ENCODE results near the gene KLB.
"Not testable (repeated sequence)": the region's sequence is repeated elsewhere in the genome, so short reads cannot be mapped to it uniquely, and the experiment has no call there.

KLB gene

GRCh38 chr4:39456946-39457763 is 50.4 kb downstream of the KLB start:
- peaks cover 9% of the 10 kb centered on the region for H3K27me3 ChIP-seq (ENCODE audit: insufficient read depth, low read length, poor library complexity, severe bottlenecking)
- H3K4me1 ChIP-seq (ENCODE audit: insufficient read depth, low read length, poor library complexity, severe bottlenecking), result peaks cover 28% of the 10 kb centered on the region
- no peaks in the 10 kb centered on the region; the same call in 1 of the 2 replicates for H3F3A ChIP-seq (ENCODE audit: low read depth)
- H3K36me3 ChIP-seq (ENCODE audit: insufficient read depth, low read length), result peaks cover 50% of the 10 kb centered on the region
- peak overlapping the region; percentile 100 for H3K4me2 ChIP-seq (ENCODE audit: low read depth, low read length, poor library complexity, severe bottlenecking)
- peaks cover 64% of the 10 kb centered on the region for H4K20me1 ChIP-seq (ENCODE audit: insufficient read depth, low read length, poor library complexity, severe bottlenecking)
- no peaks in the 10 kb centered on the region for H3K9me3 ChIP-seq (ENCODE audit: insufficient read depth, low read depth, low read length)
- H2AFZ ChIP-seq (ENCODE audit: low read length), result no peak overlapping the region
- H3K9me2 ChIP-seq (replicated peaks; ENCODE audit: low read depth, low read length), result no peaks in the 10 kb centered on the region
- H3K4me3 ChIP-seq (ENCODE audit: low read length, poor library complexity, severe bottlenecking), result peak overlapping the region; percentile 88
- TF ChIP-seq EZH2phosphoT487 (IDR thresholded peaks at IDR 0.05; ENCODE audit: borderline replicate concordance), result no peak
- TF ChIP-seq, protein P1, sequence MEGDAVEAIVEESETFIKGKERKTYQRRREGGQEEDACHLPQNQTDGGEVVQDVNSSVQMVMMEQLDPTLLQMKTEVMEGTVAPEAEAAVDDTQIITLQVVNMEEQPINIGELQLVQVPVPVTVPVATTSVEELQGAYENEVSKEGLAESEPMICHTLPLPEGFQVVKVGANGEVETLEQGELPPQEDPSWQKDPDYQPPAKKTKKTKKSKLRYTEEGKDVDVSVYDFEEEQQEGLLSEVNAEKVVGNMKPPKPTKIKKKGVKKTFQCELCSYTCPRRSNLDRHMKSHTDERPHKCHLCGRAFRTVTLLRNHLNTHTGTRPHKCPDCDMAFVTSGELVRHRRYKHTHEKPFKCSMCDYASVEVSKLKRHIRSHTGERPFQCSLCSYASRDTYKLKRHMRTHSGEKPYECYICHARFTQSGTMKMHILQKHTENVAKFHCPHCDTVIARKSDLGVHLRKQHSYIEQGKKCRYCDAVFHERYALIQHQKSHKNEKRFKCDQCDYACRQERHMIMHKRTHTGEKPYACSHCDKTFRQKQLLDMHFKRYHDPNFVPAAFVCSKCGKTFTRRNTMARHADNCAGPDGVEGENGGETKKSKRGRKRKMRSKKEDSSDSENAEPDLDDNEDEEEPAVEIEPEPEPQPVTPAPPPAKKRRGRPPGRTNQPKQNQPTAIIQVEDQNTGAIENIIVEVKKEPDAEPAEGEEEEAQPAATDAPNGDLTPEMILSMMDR (conservative IDR thresholded peaks at IDR 0.05; ENCODE audit: low read length), result no peak
- peak overlapping the region; percentile 95 for H3K9ac ChIP-seq (ENCODE audit: low read depth, low read length, poor library complexity, severe bottlenecking)
- peaks cover 85% of the 10 kb centered on the region for H3K79me2 ChIP-seq (ENCODE audit: insufficient read depth, low read length)

DNA sequence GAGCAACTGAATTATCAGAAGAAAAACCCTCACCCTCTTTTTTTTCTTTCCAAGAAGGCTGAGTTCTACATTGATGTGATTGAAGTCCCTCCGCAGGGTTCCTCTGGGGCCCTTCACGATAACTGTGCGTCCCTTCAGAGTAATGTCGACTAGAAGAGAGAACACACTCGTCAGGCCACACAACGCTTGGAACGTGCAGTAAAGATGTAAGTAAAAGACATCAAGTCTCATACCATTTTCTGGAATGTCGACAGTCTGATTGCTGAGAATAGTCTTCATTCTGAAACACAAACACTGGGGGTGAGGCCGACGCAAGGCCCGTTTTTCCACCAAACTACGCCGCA is 51.4 kb downstream of the KLB start:
- not testable (repeated sequence) for H3F3A ChIP-seq (ENCODE audit: low read depth); H3K9me2 ChIP-seq (replicated peaks; ENCODE audit: low read depth, low read length); H3K9me3 ChIP-seq (ENCODE audit: insufficient read depth, low read depth, low read length); H3K27me3 ChIP-seq (ENCODE audit: insufficient read depth, low read length, poor library complexity, severe bottlenecking)
- Histone ChIP-seq H3K36me3 (ENCODE audit: insufficient read depth, low read length) (peaks cover 40% of the 10 kb centered on the region), H4K20me1 (ENCODE audit: insufficient read depth, low read length, poor library complexity, severe bottlenecking) (peaks cover 55% of the 10 kb centered on the region), H3K4me3 (ENCODE audit: low read length, poor library complexity, severe bottlenecking) (peak overlapping the region; percentile 88), H3K79me2 (ENCODE audit: insufficient read depth, low read length) (peaks cover 83% of the 10 kb centered on the region), H3K9ac (ENCODE audit: low read depth, low read length, poor library complexity, severe bottlenecking) (peak overlapping the region; percentile 95), H3K4me2 (ENCODE audit: low read depth, low read length, poor library complexity, severe bottlenecking) (peak overlapping the region; percentile 100), H3K4me1 (ENCODE audit: insufficient read depth, low read length, poor library complexity, severe bottlenecking) (peaks cover 28% of the 10 kb centered on the region), H2AFZ (ENCODE audit: low read length) (peak overlapping the region; percentile 72; the same call in 1 of the 2 replicates)

GRCh38 chr4:39458505-39459300 is 52.0 kb downstream of the KLB start, which contains the start of the genes LIAS and RPL9:
Gene LIAS (plus strand): TSS chr4:39459056. CDS start chr4:39459118, 62 bp downstream.
Gene RPL9 (minus strand): TSS chr4:39458922. CDS start chr4:39458439, 483 bp downstream.
- Histone ChIP-seq H3K4me2 (ENCODE audit: low read depth, low read length, poor library complexity, severe bottlenecking) (peak within 1 kb of the TSS; percentile 100), H4K20me1 (ENCODE audit: insufficient read depth, low read length, poor library complexity, severe bottlenecking) (peaks cover 49% of the 10 kb centered on the region), H2AFZ (ENCODE audit: low read length) (peak within 1 kb of the TSS; percentile 83), H3K9ac (ENCODE audit: low read depth, low read length, poor library complexity, severe bottlenecking) (peak within 1 kb of the TSS; percentile 95), H3K9me2 (replicated peaks; ENCODE audit: low read depth, low read length) (no peaks in the 10 kb centered on the region), H3K79me2 (ENCODE audit: insufficient read depth, low read length) (peaks cover 77% of the 10 kb centered on the region), H3K27me3 (ENCODE audit: insufficient read depth, low read length, poor library complexity, severe bottlenecking) (peaks cover 9% of the 10 kb centered on the region), H3K36me3 (ENCODE audit: insufficient read depth, low read length) (peaks cover 34% of the 10 kb centered on the region), H3F3A (ENCODE audit: low read depth) (no peaks in the 10 kb centered on the region), H3K4me3 (ENCODE audit: low read length, poor library complexity, severe bottlenecking) (peak within 1 kb of the TSS; percentile 88), H3K9me3 (ENCODE audit: insufficient read depth, low read depth, low read length) (no peaks in the 10 kb centered on the region), H3K4me1 (ENCODE audit: insufficient read depth, low read length, poor library complexity, severe bottlenecking) (peaks cover 28% of the 10 kb centered on the region)
- TF ChIP-seq EZH2phosphoT487 (IDR thresholded peaks at IDR 0.05; ENCODE audit: borderline replicate concordance), result no peak
- TF ChIP-seq, protein P1 (conservative IDR thresholded peaks at IDR 0.05; ENCODE audit: low read length), result no peak

Data from Loucy (cell line).